Lower lobe of right lung (tissue), 2 donors: ENCODE results near the gene PGM5. TPM values are rescaled to one million over a fixed set of nuclear protein-coding genes. Genes with fewer than 3 reads are reported as not detected.

Experiments used
- ATAC-seq, 2 donors: fragments of 200-7000 bp; cut with Tn5 transposase; one replicate each; pipeline ENCODE4 v1.9.1; 2020 to 2022; ENCODE audit warnings: mild to moderate bottlenecking in 2 of 2, moderate library complexity in 2 of 2
- DNase-seq: peaks from one replicate; pipeline ENCODE4 v3.0.0-alpha.2; 2020
- H3K27ac ChIP-seq: fragments of 200-600 bp; one replicate; pipeline ENCODE4 v1.8.0; 2022
- H3K27me3 ChIP-seq: fragments of 200-600 bp; one replicate; pipeline ENCODE4 v1.8.0; 2022; ENCODE audit warnings: low read depth
- H3K36me3 ChIP-seq: fragments of 200-600 bp; one replicate; pipeline ENCODE4 v1.8.0; 2022; ENCODE audit warnings: mild to moderate bottlenecking
- H3K4me1 ChIP-seq: fragments of 200-600 bp; one replicate; pipeline ENCODE4 v1.8.0; 2022
- H3K4me3 ChIP-seq: fragments of 200-600 bp; one replicate; pipeline ENCODE4 v1.8.0; 2022; ENCODE audit warnings: mild to moderate bottlenecking
- H3K9me3 ChIP-seq: fragments of 200-600 bp; one replicate; pipeline ENCODE4 v1.8.0; 2022
- CTCF ChIP-seq: fragments of 200-600 bp; IDR thresholded peaks from one replicate; pipeline ENCODE4 v1.8.0; 2022; ENCODE audit warnings: antibody characterized with exemption, mild to moderate bottlenecking
- intact Hi-C: fragments of 100-400 bp; cut with DNase I; formaldehyde crosslinking; loops from one replicate; pipeline ENCODE4 v1.11.0; 2022
- total RNA-seq: library from RNA; stranded (reverse); fragmentation: NEBNext Ultra II Directional; extraction: Animal tissue kit (Norgen Biotek cat#: 25700); gene quantifications from one replicate; pipeline ENCODE4 v1.2.1, GENCODE V29; 2021
- donor health status: DM: no; HTN: yes; CAD: no; lungs with severe emphysema.

Gene PGM5
- total RNA-seq, 1 donor from 2014 or later, result 26.3 TPM

GRCh38 chr9:68417762-68418161 is 61.4 kb downstream of the PGM5 start:
- no peak for ATAC-seq
- no peak for DNase-seq
- TF ChIP-seq CTCF, result no peak
- intact Hi-C loops, result no loop called here
- no peaks in the 10 kb centered on the region for H3K27me3 ChIP-seq
- no peaks in the 10 kb centered on the region for H3K4me1 ChIP-seq
- no peaks in the 10 kb centered on the region for H3K36me3 ChIP-seq
- H3K4me3 ChIP-seq, result no peak overlapping the region
- H3K9me3 ChIP-seq, result no peaks in the 10 kb centered on the region
- H3K27ac ChIP-seq, result no peak overlapping the region

- no peaks in the 10 kb centered on the region for H3K9me3 ChIP-seq
- intact Hi-C loops, result no loop called here
- no peak overlapping the region for H3K27ac ChIP-seq
- no peaks in the 10 kb centered on the region for H3K4me1 ChIP-seq
- no peaks in the 10 kb centered on the region for H3K27me3 ChIP-seq
- DNase-seq, result no peak
- no peaks in the 10 kb centered on the region for H3K36me3 ChIP-seq
- TF ChIP-seq CTCF, result no peak
- H3K4me3 ChIP-seq, result no peak overlapping the region
- ATAC-seq, result no peak
Measured at GRCh38 chr9:68418259-68418845, 61.9 kb downstream of the PGM5 start.

GRCh38 chr9:68419901-68420300 is 63.5 kb downstream of the PGM5 start:
- no peak overlapping the region for H3K27ac ChIP-seq
- DNase-seq (no peak), ATAC-seq (no peak)
- H3K9me3 ChIP-seq, result no peaks in the 10 kb centered on the region
- H3K4me1 ChIP-seq, result no peaks in the 10 kb centered on the region
- intact Hi-C loops, result no loop called here
- H3K4me3 ChIP-seq, result no peak overlapping the region
- H3K27me3 ChIP-seq, result no peaks in the 10 kb centered on the region
- H3K36me3 ChIP-seq, result no peaks in the 10 kb centered on the region
- TF ChIP-seq CTCF, result no peak

- intact Hi-C loops, result no loop called here
- DNase-seq (no peak), ATAC-seq (no peak)
- Histone ChIP-seq H3K36me3 (no peaks in the 10 kb centered on the region), H3K27ac (no peak overlapping the region), H3K4me3 (no peak overlapping the region), H3K9me3 (no peaks in the 10 kb centered on the region), H3K4me1 (no peaks in the 10 kb centered on the region), H3K27me3 (no peaks in the 10 kb centered on the region)
- TF ChIP-seq CTCF, result no peak
Measured at GRCh38 chr9:68426755-68427154, 70.3 kb downstream of the PGM5 start.

- DNase-seq, result no peak
- Histone ChIP-seq H3K4me3 (no peak overlapping the region), H3K27ac (no peak overlapping the region), H3K27me3 (no peaks in the 10 kb centered on the region), H3K4me1 (no peaks in the 10 kb centered on the region), H3K9me3 (no peaks in the 10 kb centered on the region), H3K36me3 (no peaks in the 10 kb centered on the region)
- ATAC-seq, result no peak
- intact Hi-C loops, result no loop called here
- no peak for TF ChIP-seq CTCF
Measured at GRCh38 chr9:68427216-68427977, 71.0 kb downstream of the PGM5 start.
